Subcutaneous adipose tissue (tissue), 4 donors: ENCODE data around the gene LRRC52. TPM values are rescaled to one million over a fixed set of nuclear protein-coding genes. Genes with fewer than 3 reads are reported as not detected.

Experiments
- total RNA-seq, 4 donors: library from RNA; depleted of rRNA; stranded (reverse); fragments of >200 nt; gene quantifications; one replicate each; pipeline ENCODE4 v1.1.0, GENCODE V29; 2016
- TF ChIP-seq, protein P1 (sequence below): fragments of 450-650 bp; IDR thresholded peaks from one replicate; pipeline ENCODE4 v1.5.1; 2016; ENCODE audit warnings: low read depth, mild to moderate bottlenecking, control low read depth, antibody characterized with exemption, moderate library complexity

The LRRC52 gene
- total RNA-seq, 4 donors from 2014 or later, result not detected

DNA sequence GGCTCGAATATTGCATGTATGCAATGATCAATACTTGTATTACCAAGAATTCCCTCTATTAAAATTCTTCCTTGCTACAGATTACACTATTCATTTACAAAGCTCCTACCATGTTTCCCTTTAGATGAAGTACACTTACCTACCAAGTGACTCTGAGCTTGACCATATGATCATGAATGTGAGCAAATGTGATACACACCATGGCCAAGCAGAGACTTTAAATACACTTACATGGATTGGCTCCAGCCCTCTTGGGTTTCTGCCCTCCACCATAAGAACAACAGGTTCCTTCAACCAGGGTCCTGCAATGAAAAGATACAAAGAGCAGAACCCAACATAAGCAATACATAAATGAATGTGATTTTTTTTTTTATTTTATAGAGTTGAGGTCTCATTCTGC, 30.0 kb downstream of the LRRC52 start:
- TF ChIP-seq, protein P1, sequence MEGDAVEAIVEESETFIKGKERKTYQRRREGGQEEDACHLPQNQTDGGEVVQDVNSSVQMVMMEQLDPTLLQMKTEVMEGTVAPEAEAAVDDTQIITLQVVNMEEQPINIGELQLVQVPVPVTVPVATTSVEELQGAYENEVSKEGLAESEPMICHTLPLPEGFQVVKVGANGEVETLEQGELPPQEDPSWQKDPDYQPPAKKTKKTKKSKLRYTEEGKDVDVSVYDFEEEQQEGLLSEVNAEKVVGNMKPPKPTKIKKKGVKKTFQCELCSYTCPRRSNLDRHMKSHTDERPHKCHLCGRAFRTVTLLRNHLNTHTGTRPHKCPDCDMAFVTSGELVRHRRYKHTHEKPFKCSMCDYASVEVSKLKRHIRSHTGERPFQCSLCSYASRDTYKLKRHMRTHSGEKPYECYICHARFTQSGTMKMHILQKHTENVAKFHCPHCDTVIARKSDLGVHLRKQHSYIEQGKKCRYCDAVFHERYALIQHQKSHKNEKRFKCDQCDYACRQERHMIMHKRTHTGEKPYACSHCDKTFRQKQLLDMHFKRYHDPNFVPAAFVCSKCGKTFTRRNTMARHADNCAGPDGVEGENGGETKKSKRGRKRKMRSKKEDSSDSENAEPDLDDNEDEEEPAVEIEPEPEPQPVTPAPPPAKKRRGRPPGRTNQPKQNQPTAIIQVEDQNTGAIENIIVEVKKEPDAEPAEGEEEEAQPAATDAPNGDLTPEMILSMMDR, result no peak

DNA sequence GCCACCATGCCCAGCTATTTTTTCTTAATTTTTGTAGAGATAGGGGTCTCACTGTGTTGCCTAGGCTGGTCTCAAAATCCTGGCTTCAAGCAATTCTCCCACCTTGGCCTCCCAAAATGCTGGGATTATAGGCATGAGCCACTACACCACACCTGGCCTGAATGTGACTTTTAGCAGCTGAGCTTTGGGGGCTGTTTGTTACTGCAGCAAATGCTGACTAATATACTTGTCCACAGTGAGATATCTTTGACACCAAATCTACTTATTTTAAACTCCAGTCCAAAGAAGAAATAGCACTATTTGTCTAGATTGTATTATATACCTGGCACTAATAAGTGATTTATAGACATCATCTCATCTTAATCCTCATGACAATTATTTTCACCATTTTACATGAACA, 30.5 kb downstream of the LRRC52 start:
- TF ChIP-seq, protein P1, result no peak

DNA sequence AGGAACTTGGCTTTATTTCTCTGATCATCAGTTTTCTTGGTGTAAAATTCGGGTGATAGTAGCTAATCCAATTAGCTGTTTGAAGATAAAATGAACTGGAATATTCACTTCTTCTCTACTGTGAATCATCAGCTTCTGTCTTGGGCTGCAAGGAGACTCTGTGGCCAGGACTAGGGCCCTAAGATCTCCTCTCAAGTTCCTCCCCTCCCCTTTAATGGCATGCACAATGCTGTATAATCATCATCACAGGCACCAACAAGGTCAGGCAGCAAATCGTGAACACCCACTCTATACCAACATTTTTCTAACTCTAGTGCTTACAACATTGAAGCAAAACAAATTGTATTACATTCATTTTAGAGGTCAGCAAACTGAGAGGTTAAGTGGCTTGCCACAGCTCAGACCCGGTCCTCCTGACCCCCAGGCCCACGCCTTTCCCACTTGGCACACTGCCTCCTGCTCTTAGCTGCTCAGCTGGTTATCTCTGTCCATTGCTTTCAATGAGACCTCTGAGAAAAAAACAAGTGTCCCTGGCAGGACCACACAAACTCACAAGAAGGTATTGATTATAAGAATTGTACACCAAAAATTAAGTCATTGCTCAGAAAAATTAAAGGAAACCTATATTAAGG, 31.8 kb downstream of the LRRC52 start:
- TF ChIP-seq, protein P1, result no peak

DNA sequence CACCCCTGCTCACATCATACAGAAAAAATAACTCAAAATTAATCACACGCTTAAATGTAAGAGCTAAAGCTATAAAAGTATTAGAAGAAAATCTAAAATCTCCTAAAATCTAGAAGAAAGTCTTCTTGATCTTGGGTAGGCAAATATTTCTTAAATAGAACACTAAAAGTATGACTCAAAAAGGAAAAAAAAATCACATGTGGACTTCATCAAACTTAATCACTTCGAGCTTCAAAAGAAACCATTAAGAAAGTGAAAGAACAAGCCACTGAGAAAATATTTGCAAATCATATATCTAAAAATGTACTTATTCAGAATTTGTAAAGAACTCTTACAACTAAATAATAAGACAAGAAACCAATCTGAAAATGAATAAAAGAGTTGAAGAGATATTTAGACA, 32.7 kb downstream of the LRRC52 start:
- TF ChIP-seq, protein P1, result no peak

DNA sequence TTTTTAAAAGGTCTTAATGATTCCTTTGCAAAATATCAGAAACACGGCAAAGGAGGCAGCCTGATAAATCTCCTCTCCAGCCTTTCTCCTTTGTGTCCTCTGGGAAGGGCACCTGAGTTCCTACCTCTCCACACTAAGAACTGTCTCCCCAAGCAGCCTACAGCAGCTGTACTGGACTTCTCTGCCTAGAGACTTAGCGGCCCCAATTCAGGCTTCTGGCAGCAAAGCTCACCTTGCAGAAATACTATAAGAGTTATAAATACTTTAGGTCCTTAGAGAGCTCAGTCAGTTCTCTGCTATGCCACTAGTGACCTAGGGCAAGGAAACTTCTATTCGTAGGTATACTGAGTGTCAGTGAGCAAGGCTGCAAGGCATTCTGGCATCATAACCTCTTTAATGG, 33.9 kb downstream of the LRRC52 start:
- TF ChIP-seq, protein P1, result no peak

DNA sequence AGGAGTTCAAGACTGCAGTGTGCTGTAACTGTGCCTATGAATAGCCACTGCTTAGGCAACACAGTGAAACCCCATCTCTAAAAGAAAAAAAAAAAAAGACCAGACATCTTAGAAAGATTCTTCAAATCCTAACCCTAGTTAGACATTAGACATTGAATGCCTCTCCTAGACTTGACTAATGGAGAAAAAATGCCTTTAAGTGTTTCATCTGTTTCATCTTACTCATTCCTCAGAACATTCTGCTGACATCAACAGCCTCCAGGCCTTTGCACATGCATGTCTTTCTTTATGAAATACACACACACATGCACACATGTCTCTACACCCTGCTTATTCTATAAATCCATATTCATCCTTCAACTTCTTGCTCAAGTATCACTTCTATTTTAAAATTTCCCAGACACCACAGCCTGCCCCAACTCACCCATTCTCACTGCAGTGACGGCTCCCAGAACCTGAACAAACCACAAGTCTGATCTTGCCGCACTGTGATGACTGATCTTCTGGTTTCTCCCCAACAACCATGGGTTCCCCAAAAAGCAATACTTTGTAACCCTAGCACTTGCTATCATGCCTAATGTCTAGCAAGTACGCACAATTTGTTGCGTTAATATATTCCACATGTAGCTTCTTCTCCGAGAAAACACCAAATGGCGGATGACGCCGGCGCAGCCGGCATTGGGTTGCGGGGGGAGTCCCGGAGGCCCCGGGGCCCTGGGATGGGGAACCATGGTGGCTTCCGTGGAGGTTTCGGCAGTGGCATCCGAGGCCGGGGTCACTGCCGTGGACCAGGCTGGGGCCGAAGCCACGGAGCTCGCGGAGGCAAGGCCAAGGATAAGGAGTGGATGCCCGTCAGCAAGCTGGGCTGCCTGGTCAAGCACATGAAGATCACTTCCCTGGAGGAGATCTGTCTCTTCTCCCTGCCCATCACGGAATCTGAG, 37.4 kb downstream of the LRRC52 start:
- TF ChIP-seq, protein P1, result no peak

DNA sequence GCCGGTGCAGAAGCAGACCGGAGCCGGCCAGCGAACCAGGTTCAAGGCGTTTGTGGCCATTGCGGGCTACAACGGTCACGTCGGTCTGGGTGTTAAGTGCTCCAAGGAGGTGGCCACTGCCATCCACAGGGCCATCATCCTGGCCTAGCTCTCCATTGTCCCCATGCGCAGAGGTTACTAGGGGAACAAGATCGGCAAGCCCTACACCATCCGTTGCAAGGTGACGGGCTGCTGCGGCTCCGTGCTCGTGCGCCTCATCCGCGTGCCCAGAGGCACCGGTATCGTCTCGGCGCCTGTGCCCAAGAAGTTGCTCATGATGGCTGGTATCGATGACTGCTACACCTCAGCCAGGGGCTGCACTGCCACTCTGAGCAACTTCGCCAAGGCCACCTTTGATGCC, 38.1 kb downstream of the LRRC52 start:
- TF ChIP-seq, protein P1, result no peak
